IPS DF 19.7 (cell line): Measurements from ENCODE around the gene GRIK2.

Experiments
- DNase-seq: peaks from one replicate; pipeline ENCODE4 v3.0.0-alpha.2; 2013; ENCODE audit warnings: low read depth, low spot score

GRIK2 gene

GRCh38 chr6:101400326-101401135, 7.0 kb downstream of the GRIK2 start:
- DNase-seq, result no peak

- no peak for DNase-seq
Measured at GRCh38 chr6:101401171-101401570, 7.7 kb downstream of the GRIK2 start.

GRCh38 chr6:101401792-101402621, 8.5 kb downstream of the GRIK2 start:
- no peak for DNase-seq

GRCh38 chr6:101402622-101403031, 9.1 kb downstream of the GRIK2 start:
- no peak for DNase-seq

- DNase-seq, result no peak
Measured at GRCh38 chr6:101403216-101403945, 9.9 kb downstream of the GRIK2 start.

- no peak for DNase-seq
Measured at GRCh38 chr6:101404775-101405174, 11.3 kb downstream of the GRIK2 start.

GRCh38 chr6:101413773-101414172, 20.3 kb downstream of the GRIK2 start:
- no peak for DNase-seq

GRCh38 chr6:101417900-101418299, 24.4 kb downstream of the GRIK2 start:
- DNase-seq, result no peak

- DNase-seq, result no peak
Measured at GRCh38 chr6:101422251-101422650, 28.7 kb downstream of the GRIK2 start.

GRCh38 chr6:101422811-101423210, 29.3 kb downstream of the GRIK2 start:
- DNase-seq, result no peak

GRCh38 chr6:101429270-101429669, 35.8 kb downstream of the GRIK2 start:
- DNase-seq, result no peak

GRCh38 chr6:101429845-101430244, 36.3 kb downstream of the GRIK2 start:
- no peak for DNase-seq

- DNase-seq, result no peak
Measured at GRCh38 chr6:101433141-101433540, 39.6 kb downstream of the GRIK2 start.

GRCh38 chr6:101434601-101435000, 41.1 kb downstream of the GRIK2 start:
- no peak for DNase-seq

- DNase-seq, result no peak
Measured at GRCh38 chr6:101435038-101435437, 41.5 kb downstream of the GRIK2 start.

- DNase-seq, result no peak
Measured at GRCh38 chr6:101439790-101440189, 46.3 kb downstream of the GRIK2 start.

- DNase-seq, result no peak
Measured at GRCh38 chr6:101443315-101443714, 49.8 kb downstream of the GRIK2 start.

- DNase-seq, result no peak
Measured at GRCh38 chr6:101444717-101445116, 51.2 kb downstream of the GRIK2 start.

- DNase-seq, result no peak
Measured at GRCh38 chr6:101445527-101445926, 52.0 kb downstream of the GRIK2 start.

- DNase-seq, result no peak
Measured at GRCh38 chr6:101450901-101451300, 57.4 kb downstream of the GRIK2 start.

GRCh38 chr6:101451981-101452380, 58.5 kb downstream of the GRIK2 start:
- no peak for DNase-seq

GRCh38 chr6:101453221-101453620, 59.7 kb downstream of the GRIK2 start:
- no peak for DNase-seq
